Left ventricle myocardium superior (tissue), 1 donor: Measurements from ENCODE around the gene GLI3. TPM values are rescaled to one million over a fixed set of nuclear protein-coding genes. Genes with fewer than 3 reads are reported as not detected.

Experiments
- ATAC-seq: fragments of 200-7000 bp; cut with Tn5 transposase; one replicate; pipeline ENCODE4 v1.9.1; 2020; ENCODE audit warnings: mild to moderate bottlenecking, moderate library complexity
- DNase-seq: peaks from one replicate; pipeline ENCODE4 v3.0.0-alpha.2; 2020
- intact Hi-C: fragments of 100-400 bp; cut with micrococcal nuclease; formaldehyde crosslinking; loops from one replicate; pipeline ENCODE4 v1.11.0; 2022
- total RNA-seq: library from RNA; stranded (reverse); fragmentation: NEBNext Ultra II Directional; extraction: Animal tissue kit (Norgen Biotek cat#: 25700); gene quantifications from one replicate; pipeline ENCODE4 v1.2.1, GENCODE V29; 2021
- donor health status: DM: no; HTN: yes; CAD: no; lungs with severe emphysema.

The GLI3 gene
- total RNA-seq, 1 donor from 2014 or later: 4.4 TPM

- no peak for ATAC-seq
- no peak for DNase-seq
- intact Hi-C loops: no loop called here
Measured at GRCh38 chr7:41997151-41997550, 239.9 kb downstream of the GLI3 start.

GRCh38 chr7:41996381-41997035 lies 240.5 kb downstream of the GLI3 start:
- DNase-seq (no peak), ATAC-seq (no peak)
- intact Hi-C loops: no loop called here

DNA sequence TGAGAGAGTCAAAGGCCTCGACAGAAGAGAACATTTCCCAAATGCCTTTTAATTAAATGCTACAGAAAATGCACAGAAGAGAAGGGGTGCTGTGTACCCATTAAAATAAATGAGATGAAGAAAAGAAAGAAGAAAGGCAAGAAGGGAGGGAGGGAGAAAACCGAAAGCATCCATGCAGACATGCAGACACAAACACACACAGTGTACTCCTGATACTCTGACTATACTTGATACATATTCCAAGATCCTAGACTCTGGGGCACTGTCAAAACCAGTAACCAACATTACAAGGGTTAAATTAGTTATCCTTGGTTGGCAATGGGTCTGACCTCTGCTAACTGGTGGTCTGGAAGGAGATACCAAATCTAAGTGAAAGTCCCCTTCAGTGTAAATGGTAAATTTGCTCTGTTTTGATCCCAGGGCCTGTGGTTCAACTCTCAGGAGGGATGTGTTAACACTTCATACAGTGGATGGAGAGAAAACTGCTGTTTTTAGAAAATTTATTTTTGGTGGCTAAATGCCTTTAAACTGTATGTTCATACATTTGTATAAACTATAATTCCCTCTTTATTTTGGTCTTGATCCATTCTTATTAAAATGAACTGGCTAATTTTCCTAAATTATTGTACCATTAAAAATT lies 241.3 kb downstream of the GLI3 start:
- intact Hi-C loops: no loop called here
- ATAC-seq (peak; percentile 63), DNase-seq (no peak)

DNA sequence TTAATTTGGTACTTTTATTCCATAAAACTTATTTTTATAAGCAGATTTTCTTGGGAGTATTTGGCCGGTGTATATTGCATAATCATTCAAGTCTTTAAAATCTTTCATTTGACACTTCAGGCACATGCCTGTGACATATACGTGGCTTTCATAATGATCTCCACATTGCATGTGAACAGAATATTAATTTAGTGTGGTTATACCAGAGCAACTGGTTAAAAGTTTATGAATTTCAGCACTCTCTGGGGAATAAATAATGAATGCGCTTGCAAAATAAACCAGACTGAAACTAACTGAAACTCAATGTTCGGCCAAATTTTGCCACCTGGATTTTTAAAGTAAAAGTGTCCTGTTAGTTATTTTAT lies 242.3 kb downstream of the GLI3 start:
- intact Hi-C loops: no loop called here
- no peak for ATAC-seq
- no peak for DNase-seq

DNA sequence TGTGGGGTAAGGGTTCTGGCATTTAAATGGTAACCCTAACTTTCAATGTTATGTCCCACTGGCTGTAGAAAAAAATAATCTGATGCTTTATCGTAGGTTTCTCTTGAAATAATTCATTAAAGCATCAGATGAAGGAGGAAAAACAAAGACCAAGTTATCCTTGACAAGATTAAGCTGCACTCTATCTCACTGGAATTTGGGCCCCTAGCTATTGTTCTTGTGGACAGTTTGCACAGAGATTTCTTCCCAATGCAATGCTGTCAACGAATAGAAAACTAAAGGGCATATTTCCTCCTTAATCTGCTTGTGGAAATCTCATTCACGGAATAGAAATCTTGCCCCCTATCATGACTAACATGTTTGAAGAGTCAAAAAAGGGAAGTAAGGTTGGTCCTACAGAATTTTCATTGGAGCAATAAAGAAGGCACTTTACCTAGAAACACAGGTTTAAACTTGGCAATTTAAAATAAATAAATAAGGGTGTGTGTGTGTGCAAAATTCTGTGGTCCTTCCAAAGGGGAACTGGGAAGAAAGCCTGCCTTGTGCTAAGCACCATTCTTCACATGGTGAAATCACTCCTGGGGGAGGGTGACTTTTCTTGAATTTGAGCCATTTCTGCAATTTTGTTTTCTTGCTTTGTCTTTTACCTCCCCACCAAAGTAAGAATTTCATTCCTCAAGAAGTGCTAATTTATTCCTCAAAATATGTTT lies 242.8 kb downstream of the GLI3 start:
- ATAC-seq: peak; percentile 38
- DNase-seq: no peak
- intact Hi-C loops: no loop called here

DNA sequence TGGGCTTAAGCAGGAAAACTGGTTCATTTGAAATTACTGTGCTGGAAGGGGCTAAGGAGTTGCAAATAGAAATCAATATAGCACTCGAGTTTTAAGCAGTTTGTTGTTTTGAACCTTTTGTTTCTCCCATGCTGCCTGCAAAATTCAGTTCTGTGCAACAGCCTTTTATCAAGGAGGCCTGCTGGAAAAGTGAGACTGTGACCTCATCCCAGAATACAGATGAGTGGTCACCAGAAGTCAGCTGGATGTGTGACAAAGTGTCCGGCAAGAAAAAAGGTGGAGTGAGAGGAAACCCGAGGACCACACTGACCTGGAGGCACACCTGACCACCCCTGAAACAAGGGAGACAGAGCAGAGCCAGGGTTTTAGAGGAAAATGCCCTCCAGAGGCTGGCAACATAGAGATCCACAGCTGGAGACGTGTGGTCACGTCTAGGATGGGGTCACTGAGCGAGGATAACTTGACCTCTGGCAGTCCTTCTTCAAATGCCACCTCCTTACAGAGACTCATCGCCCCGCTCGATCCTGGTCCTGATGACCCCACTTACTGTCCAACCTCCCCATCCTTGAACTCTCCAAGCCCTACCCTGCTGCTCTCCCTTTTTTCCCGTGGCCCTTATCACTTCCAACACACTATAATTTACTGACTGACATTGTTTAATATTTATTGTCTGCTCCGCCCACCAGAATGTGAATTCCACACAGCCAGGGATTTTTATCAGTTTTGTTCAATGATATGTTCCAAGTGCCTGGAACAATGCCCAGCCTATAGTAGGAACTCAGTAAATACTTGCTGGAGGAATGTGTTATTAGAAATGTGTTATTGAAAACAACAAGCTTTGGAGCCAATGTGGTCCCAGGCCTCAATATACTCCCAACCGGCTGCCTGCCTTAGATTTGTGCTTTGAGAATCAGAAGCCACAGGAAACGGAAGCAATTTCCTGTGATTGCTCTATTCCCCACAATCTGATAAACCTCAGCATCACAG lies 243.8 kb downstream of the GLI3 start:
- no peak for ATAC-seq
- intact Hi-C loops: no loop called here
- DNase-seq: no peak

- ATAC-seq: no peak
- DNase-seq: no peak
- intact Hi-C loops: no loop called here
Measured at GRCh38 chr7:41984888-41985287, 252.1 kb downstream of the GLI3 start.

GRCh38 chr7:41981046-41982040 lies 255.7 kb downstream of the GLI3 start:
- intact Hi-C loops: no loop called here
- DNase-seq: peak; percentile 24
- ATAC-seq: peak; percentile 75

GRCh38 chr7:41979834-41980307 lies 257.1 kb downstream of the GLI3 start:
- intact Hi-C loops: no loop called here
- ATAC-seq: peak; percentile 47
- DNase-seq: no peak

DNA sequence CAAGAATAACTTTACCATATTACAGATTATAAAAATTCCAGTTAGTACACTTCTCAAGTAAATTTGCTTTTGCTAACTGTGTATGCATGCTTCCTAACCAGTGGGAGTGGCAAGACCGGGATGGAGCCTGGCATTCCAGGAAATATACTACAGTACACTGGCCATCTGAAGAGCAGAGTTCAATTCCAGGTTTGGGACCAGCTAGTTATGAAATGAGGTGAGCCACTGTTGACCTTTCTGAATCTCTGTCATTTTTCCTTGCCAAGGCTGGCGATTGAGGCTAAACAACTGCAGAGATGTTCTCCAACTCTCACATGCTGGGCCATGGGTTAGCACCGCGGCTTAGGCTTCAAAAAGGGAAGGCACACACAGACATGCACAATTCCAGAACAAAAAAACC lies 258.2 kb downstream of the GLI3 start:
- DNase-seq (no peak), ATAC-seq (no peak)
- intact Hi-C loops: no loop called here

DNA sequence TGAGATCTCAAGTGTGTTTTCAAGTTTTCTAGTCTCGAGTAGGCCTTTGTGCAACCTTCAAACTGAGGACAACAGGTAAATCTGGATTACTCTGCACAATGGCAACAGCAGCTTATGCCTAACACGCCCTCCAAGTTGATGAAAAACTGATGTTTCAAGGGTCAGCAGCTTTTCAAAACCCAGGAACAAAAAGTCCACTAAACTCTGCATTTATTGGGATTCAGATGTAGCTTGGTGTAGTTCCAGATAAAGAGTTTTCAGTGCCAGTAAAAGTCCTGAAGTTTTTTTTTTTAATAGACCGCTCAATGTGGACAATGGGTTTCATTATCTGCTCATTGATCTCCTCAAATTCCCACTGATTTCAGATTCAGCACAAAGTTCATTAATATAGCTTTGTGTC lies 259.3 kb downstream of the GLI3 start:
- no peak for ATAC-seq
- intact Hi-C loops: no loop called here

GRCh38 chr7:41977151-41977651 lies 259.8 kb downstream of the GLI3 start:
- peak; percentile 76 for ATAC-seq
- no peak for DNase-seq
- intact Hi-C loops: no loop called here

More for the DNA sequence above, 259.3 kb downstream of the GLI3 start:
- no peak for DNase-seq

DNA sequence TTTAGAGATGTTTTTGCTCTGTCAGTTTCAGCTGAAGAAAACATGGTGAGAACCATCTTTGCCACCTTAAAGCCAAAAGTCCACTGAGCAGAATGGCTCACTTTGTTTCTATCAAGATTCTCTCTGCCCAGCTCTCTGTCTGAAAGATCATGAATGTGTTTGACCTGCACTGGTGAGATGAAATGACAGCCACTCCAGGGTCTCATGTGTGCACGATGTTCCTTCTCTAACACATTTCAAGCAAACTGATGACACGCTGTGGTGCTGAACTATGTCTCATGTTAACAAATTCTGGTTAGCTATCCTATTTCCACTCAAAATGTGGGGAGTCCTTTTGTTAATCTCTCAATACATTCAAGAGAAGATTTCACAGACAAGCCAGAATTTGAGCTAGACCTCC lies 260.6 kb downstream of the GLI3 start:
- DNase-seq: no peak
- intact Hi-C loops: no loop called here
- no peak for ATAC-seq

- ATAC-seq: no peak
- intact Hi-C loops: no loop called here
Measured at GRCh38 chr7:41975849-41976248, 261.2 kb downstream of the GLI3 start.

DNA sequence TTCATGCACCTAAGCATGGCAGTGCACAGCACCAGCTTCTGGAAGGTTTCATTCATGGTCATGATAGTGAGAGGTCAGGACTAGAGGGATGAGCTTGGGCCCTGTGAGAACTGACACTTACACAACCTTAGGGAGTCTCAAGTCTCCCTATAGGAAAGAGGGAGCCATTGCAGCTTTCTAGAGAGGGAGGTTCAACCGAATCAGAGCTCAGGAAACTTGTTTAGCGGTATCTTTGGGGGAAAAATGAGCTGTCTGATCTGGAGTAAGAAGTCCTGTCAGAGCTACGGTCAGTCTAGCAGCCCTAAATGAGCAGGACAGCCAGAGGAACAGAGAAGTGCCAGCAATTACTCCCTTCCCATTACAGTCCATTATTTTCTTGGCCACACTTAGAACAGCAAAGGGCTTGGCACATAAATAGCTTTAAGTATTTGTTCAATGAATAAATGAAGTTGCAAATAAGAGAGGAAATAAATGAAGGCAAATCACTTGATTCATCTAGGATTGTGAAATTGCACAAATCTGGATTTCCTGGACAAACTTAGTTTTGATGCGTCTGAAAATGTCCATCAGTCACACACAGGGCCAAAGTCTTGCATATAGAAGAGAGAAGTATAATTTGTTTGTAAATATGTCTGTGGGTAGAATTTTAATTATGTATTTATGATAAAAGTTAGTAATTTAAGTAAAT lies 262.0 kb downstream of the GLI3 start:
- intact Hi-C loops: no loop called here
- ATAC-seq: no peak
- no peak for DNase-seq

More at GRCh38 chr7:41975849-41976248, 261.2 kb downstream of the GLI3 start:
- DNase-seq: no peak

- intact Hi-C loops: no loop called here
- DNase-seq (no peak), ATAC-seq (no peak)
Measured at GRCh38 chr7:41973202-41973730, 263.7 kb downstream of the GLI3 start.

- ATAC-seq: no peak
- intact Hi-C loops: no loop called here
Measured at GRCh38 chr7:41972776-41973175, 264.2 kb downstream of the GLI3 start.

More at GRCh38 chr7:41972776-41973175, 264.2 kb downstream of the GLI3 start:
- DNase-seq: no peak
